C4-2B (cell line): ENCODE data around the gene SERPINE1.
"Not testable (repeated sequence)": the region's sequence is repeated elsewhere in the genome, so short reads cannot be mapped to it uniquely, and the experiment has no call there.

ENCODE experiments used
- H3K27ac ChIP-seq: fragments of 450-650 bp; 2 replicates; pipeline ENCODE4 v1.5.1; 2017
- CTCF ChIP-seq: fragments of 450-650 bp; conservative IDR thresholded peaks from 2 replicates; pipeline ENCODE4 v1.5.1; 2017; ENCODE audit warnings: mild to moderate bottlenecking
- ZFX ChIP-seq: fragments of 450-650 bp; IDR thresholded peaks from 2 replicates; pipeline ENCODE4 v1.6.1; 2017

Gene SERPINE1

GRCh38 chr7:101104193-101104713 lies 22.7 kb upstream of the SERPINE1 start:
- no peak overlapping the region for H3K27ac ChIP-seq
- TF ChIP-seq ZFX (no peak), CTCF (no peak)

GRCh38 chr7:101104799-101105198 lies 22.1 kb upstream of the SERPINE1 start:
- H3K27ac ChIP-seq = no peak overlapping the region
- no peak for TF ChIP-seq CTCF
- TF ChIP-seq ZFX = no peak

- H3K27ac ChIP-seq = not testable (repeated sequence)
Observed at GRCh38 chr7:101105248-101105647, 21.7 kb upstream of the SERPINE1 start.

- no peak for TF ChIP-seq CTCF
- TF ChIP-seq ZFX = no peak
- H3K27ac ChIP-seq = no peak overlapping the region
Observed at GRCh38 chr7:101106386-101106785, 20.5 kb upstream of the SERPINE1 start.

- H3K27ac ChIP-seq = no peak overlapping the region
- TF ChIP-seq CTCF (no peak), ZFX (no peak)
Observed at GRCh38 chr7:101108330-101108857, 18.5 kb upstream of the SERPINE1 start.

- H3K27ac ChIP-seq = no peak overlapping the region
- TF ChIP-seq ZFX (no peak), CTCF (no peak)
Observed at GRCh38 chr7:101108961-101109360, 17.9 kb upstream of the SERPINE1 start.

- TF ChIP-seq ZFX = no peak
- TF ChIP-seq CTCF = no peak
Observed at GRCh38 chr7:101109368-101109767, 17.5 kb upstream of the SERPINE1 start.

GRCh38 chr7:101111261-101111660 lies 15.6 kb upstream of the SERPINE1 start:
- TF ChIP-seq CTCF (no peak), ZFX (no peak)
- H3K27ac ChIP-seq = no peak overlapping the region

More at GRCh38 chr7:101109368-101109767, 17.5 kb upstream of the SERPINE1 start:
- no peak overlapping the region for H3K27ac ChIP-seq
